Duodenal mucosa (tissue), 2 donors: ENCODE results near the gene PDE6C.

Source experiments
- H3K27ac ChIP-seq: one replicate; pipeline ENCODE4 v1.7.0; 2013; ENCODE audit warnings: low read depth, low read length
- H3K27me3 ChIP-seq, 2 donors: one replicate each; pipeline ENCODE4 v1.7.0; 2013; ENCODE audit warnings: low read length in 2 of 2, control low read depth in 1 of 2; ENCODE audit not compliant: insufficient read depth in 2 of 2, control insufficient read depth in 1 of 2
- H3K36me3 ChIP-seq, 2 donors: one replicate each; pipeline ENCODE4 v1.7.0; 2013; ENCODE audit warnings: low read length in 2 of 2, control low read depth in 1 of 2; ENCODE audit not compliant: insufficient read depth in 2 of 2, control insufficient read depth in 1 of 2
- H3K4me1 ChIP-seq, 2 donors: one replicate each; pipeline ENCODE4 v1.7.0; 2013; ENCODE audit warnings: low read length in 2 of 2, control low read depth in 1 of 2; ENCODE audit not compliant: insufficient read depth in 2 of 2, control insufficient read depth in 1 of 2
- H3K4me3 ChIP-seq, 2 donors: one replicate each; pipeline ENCODE4 v1.7.0; 2013; ENCODE audit warnings: low read length in 2 of 2, low read depth in 1 of 2
- H3K9ac ChIP-seq, 2 donors: one replicate each; pipeline ENCODE4 v1.7.0; 2013; ENCODE audit warnings: low read length in 2 of 2, low read depth in 1 of 2
- H3K9me3 ChIP-seq, 2 donors: one replicate each; pipeline ENCODE4 v1.7.0; 2013; ENCODE audit warnings: low read length in 2 of 2, control low read depth in 1 of 2; ENCODE audit not compliant: control insufficient read depth in 1 of 2

PDE6C gene

DNA sequence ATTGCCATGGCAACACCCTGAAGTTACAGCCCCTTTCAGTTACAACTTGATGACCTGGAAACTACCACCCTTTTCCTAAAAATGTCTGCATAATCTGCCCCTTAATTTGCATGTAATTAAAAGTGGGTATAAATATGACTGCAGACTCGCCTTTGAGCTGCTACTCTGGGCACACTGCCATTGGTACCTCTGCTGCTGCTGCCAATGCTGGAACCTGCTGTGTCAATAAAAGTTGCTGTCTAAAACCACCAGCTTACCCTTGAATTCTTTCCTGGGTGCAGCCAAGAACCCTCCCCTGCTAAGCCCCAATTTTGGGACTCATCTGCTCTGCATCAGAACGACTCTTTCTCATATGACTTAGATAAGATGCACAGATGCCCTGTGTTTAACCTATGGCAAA, 100.3 kb downstream of the PDE6C start:
- Histone ChIP-seq H3K27ac (no peak overlapping the region), H3K4me1 (peaks cover 0 to 4% of the 10 kb centered on the region in 2 donors), H3K27me3 (no peaks in the 10 kb centered on the region), H3K4me3 (no peak overlapping the region), H3K9me3 (no peaks in the 10 kb centered on the region), H3K9ac (no peak overlapping the region), H3K36me3 (no peaks in the 10 kb centered on the region)

DNA sequence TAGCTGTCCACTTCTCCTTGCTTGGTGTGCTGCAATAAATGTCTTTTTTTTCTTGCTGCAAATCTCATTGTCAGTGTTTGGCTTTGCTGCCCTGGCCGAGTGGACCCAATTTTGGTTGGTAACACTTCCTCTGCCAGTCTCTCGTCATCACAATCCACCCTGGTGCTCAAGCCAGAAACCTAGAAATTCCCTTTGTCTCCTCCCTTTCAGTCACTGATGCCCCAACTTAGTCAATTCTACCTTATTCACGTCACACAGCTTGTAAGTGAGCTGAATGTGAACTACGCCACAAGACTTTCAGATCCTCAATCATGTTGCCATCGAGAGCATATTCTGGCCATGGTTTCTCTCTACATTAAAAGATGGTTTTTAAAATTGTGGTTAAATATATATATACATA, 103.0 kb downstream of the PDE6C start:
- no peak overlapping the region for H3K4me3 ChIP-seq
- H3K27ac ChIP-seq: no peak overlapping the region
- H3K4me1 ChIP-seq: peaks cover 0 to 1% of the 10 kb centered on the region in 2 donors
- H3K9me3 ChIP-seq: no peaks in the 10 kb centered on the region
- no peaks in the 10 kb centered on the region for H3K36me3 ChIP-seq
- H3K27me3 ChIP-seq: peaks cover 0 to 4% of the 10 kb centered on the region in 2 donors
- no peak overlapping the region for H3K9ac ChIP-seq
